SKM-1 (cell line): Measurements from ENCODE around the gene OIT3.

Experiments used
- DNase-seq: peaks from one replicate; lab custom pipeline; 2025; ENCODE audit not compliant: unreplicated experiment; lab: John Stamatoyannopoulos, UW

Gene OIT3

GRCh38 chr10:72893136-72893798 lies at the start of gene OIT3:
Gene OIT3, plus strand, starts transcription at chr10:72893739. Its CDS starts 60 bp downstream, at chr10:72893799.
- DNase-seq: no peak

DNA sequence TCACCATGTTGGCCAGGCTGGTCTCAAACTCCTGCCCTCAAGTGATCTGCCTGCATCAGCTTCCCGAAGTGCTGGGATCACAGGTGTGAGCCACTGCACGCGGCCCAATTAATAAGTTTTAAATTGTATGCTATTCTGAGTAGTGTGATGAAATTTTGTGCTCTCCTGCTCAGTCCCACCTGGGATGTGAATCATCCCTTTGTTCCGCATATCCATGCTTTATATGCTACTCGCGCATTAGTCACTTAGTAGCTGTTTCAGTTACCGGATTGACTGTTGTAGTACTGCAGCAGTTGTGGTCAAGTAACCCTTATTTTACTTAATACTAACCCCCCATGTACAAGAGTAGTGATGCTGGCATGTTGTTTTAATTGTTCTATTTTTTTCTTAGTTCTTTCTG lies 47.3 kb upstream of the OIT3 start:
- no peak for DNase-seq

DNA sequence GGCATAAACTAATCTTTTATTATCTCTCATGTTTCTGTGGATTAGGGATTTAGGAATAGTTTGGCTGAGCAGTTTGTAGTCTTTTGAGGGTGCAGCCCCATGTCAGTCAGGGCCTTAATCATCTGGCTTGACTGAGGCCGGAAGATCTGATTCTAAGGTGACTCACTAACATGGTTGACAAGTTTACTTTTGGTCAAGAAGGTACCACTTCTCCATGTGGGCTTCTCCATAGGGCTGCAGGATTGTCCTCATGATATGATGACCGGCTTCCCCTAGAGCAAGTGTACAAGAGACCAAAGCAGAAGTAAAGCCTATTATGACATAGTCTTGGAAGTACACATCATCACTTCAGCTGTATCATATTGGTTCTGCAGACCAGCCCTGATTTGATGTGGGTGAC lies 45.9 kb upstream of the OIT3 start:
- DNase-seq: no peak

DNA sequence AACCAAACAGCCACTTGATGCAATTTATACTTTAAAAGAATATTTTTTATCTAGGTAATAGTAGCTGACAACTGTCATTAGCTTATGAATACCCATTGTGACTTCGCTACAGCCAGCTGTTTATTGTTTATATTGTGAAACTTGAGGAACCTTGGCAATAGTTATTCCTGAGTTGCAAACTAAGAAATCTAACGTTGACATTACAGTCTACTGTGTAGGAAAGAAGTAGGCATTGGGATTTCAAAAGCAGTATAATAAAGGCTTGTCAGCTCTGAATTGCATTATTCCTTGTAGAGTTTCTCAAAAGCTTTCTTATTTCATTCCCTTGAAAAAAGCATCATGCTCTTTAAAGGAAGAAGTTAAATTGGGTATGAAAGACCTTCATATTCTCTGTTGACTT lies 42.7 kb upstream of the OIT3 start:
- no peak for DNase-seq

DNA sequence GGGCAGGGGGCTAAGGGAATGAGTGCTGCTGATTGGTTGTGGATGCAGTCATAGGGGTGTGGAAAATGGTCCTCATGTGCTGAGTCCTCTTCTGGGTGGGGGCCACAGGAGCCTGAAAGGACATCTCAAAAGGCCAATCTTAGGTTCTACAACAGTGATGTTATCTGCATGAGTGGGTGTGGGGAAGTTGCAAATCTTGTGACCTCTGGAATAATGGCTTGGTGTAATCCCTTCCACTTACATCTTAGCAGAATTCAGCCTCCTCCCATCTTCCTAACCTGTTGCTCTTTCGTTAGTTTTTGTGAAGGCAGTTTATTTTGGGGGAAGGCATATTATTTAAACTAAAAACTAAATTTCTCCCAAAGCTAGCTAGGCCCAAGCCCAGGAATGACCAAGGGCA lies 42.0 kb upstream of the OIT3 start:
- DNase-seq: no peak

DNA sequence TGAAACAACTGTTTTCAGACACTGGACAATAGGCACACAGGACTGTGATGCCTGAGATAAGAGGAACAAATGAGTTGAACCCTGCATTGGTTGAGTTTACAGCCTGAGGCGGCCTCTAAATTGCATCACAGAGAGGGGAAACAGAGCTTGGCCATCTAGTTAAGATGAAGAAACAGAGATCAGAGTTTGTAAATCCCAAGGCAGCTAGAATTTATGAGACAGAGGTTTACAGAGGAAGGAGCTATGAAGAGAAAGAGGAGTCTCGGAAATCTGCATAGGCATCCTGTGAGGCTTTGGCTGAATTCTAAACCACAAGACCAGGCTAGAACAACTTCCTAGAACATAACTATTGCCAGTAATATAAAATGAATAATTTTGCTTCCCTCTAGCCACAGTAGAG lies 41.0 kb upstream of the OIT3 start:
- DNase-seq: peak; percentile 70

GRCh38 chr10:72855129-72855528 lies 38.4 kb upstream of the OIT3 start:
- no peak for DNase-seq

- no peak for DNase-seq
Observed at GRCh38 chr10:72855790-72856189, 37.7 kb upstream of the OIT3 start.

GRCh38 chr10:72858067-72858466 lies 35.5 kb upstream of the OIT3 start:
- DNase-seq: no peak

DNA sequence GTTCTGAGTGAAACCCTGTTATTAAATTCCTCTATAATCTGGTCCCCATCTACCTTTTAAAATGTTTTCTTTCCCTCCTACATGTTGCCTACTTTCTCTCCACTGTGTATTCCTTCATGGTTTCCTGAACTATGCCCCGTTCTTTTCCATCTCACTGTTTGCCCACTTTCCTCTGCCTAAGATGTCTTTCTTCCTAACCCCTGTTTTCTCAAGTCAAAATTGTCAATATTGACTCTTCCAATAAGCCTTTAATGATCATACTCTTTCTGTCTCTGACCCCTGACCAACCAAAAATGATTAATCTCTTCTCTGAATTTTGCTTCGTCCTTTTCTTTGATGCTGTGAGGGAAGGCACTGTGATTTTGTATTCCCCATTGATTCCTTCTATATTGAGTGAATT lies 30.6 kb upstream of the OIT3 start:
- DNase-seq: no peak

- peak; percentile 27 for DNase-seq
Observed at GRCh38 chr10:72875250-72876055, 18.1 kb upstream of the OIT3 start.

DNA sequence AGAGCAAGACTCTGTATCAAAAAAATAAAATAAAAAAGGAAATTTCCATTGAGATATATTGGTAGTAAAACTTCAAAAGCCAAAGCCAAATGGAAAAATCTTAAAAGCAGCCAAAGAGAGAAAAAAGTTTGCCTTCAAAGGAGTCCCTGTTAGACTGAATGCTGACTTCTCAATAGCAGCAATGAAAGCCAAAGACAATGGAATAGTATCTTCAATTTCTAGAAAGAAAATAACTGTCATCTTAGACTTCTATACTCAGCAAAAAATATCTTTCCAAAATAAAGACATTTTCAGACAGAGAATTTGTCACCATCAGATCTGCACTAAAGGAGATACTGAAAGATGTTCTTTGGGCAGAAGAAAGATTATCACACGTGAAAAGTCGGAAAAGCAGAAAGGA lies 14.3 kb upstream of the OIT3 start:
- DNase-seq: no peak

GRCh38 chr10:72881291-72881690 lies 12.2 kb upstream of the OIT3 start:
- no peak for DNase-seq

DNA sequence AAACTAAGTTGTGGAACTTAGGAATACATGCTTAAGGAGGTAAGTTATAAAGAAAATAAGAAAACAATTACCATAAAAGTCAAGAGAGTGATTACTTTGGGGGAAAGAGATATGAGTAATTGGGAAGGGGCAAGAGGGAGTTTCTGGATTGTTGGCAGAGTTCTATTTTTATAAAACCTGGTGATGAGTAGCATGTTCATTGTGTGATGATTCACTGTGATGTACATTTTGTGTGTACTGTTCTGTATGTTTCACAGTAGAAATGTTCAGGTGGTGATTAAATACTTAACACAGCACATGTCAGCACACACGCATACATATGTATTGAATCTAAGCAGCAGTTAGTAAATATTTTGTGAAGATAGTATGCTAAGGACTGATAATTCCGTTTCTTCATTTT lies 9.7 kb upstream of the OIT3 start:
- no peak for DNase-seq

DNA sequence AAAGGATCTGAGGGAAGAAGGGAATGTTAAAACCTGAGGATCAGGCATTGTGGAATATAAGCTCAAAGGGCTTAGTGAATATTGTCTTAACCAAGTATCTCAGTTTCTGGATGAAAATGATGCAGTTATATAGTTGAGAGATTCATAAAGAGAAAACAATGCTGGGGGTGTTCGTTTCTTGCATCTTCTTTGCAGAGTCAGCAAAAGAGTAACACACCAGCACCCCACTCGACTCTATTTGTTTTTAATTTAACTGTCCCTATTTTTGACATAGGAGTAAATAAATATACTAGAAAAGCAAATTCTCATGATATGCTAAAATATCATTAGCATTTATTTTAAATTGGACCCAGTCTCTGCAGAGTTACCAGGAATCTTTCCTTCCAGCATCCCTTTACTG lies 7.6 kb upstream of the OIT3 start:
- DNase-seq: no peak

GRCh38 chr10:72886621-72887020 lies 6.9 kb upstream of the OIT3 start:
- DNase-seq: no peak

DNA sequence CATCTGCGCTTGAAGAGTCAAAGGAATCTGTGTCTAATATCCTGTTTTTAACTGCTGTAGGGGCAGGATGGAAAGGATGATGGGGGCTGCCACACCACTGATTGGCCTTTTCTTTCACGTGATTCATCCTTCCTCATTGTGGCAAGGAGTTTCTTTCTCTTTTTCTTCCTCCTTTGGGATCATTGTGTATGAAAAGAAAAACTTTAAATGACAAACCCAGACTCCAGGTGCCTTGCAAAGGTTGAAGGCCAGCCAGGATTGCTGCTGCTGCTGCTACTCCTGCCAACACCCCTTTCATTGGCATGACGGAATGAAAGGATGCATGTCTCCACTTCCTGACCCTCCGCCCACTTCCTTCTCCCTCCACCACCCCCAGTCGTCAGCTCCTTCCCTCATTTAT lies 6.5 kb upstream of the OIT3 start:
- DNase-seq: no peak

- DNase-seq: no peak
Observed at GRCh38 chr10:72888151-72888638, 5.3 kb upstream of the OIT3 start.

DNA sequence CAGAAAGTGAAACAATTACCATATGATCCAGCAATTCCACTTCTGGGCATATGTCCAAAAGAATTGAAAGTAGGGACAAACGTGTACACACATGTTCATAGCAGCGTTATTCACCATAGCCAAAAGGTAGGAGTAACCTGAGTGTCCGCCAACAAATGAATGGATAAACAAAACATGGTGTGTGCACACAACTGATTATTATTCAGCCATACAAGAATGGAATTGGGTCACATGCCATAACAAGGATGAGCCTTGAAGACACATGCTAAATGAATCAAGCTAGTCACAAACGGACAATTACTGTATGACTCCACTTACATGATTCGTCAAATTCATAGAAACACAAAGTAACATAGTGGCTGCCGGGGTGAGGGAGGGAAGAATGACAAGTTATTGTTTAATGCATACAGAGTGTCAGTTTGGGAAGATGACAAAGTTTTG lies 4.1 kb upstream of the OIT3 start:
- no peak for DNase-seq

GRCh38 chr10:72890086-72890485 lies 3.5 kb upstream of the OIT3 start:
- DNase-seq: no peak

- DNase-seq: no peak
Observed at GRCh38 chr10:72895236-72895850, 1.8 kb downstream of the OIT3 start.

- no peak for DNase-seq
Observed at GRCh38 chr10:72898616-72899015, 5.1 kb downstream of the OIT3 start.
